ENCODE results near the gene ZNF784.

ZNF784 gene

GRCh38 chr19:55624109-55625003 is at the start of gene ZNF784:
TSS of gene ZNF784 (minus strand) at chr19:55624566. CDS start at chr19:55624561, 5 bp downstream.
- DNase-seq, result peak; percentile 92

GRCh38 chr19:55673889-55674288 is 49.5 kb upstream of the ZNF784 start:
- no peak for DNase-seq

- no peak for DNase-seq
Observed at GRCh38 chr19:55673465-55673864, 49.1 kb upstream of the ZNF784 start.

GRCh38 chr19:55672418-55672817 is 48.1 kb upstream of the ZNF784 start:
- DNase-seq, result no peak

- DNase-seq, result no peak
Observed at GRCh38 chr19:55671054-55671378, 46.6 kb upstream of the ZNF784 start.

GRCh38 chr19:55670280-55671053 is 46.1 kb upstream of the ZNF784 start:
- no peak for DNase-seq

GRCh38 chr19:55669418-55670279 is 45.3 kb upstream of the ZNF784 start:
- DNase-seq, result no peak

GRCh38 chr19:55668603-55669348 is 44.4 kb upstream of the ZNF784 start:
- DNase-seq, result no peak

GRCh38 chr19:55667958-55668357 is 43.6 kb upstream of the ZNF784 start:
- DNase-seq, result no peak

- no peak for DNase-seq
Observed at GRCh38 chr19:55667511-55667910, 43.1 kb upstream of the ZNF784 start.

- DNase-seq, result no peak
Observed at GRCh38 chr19:55667006-55667381, 42.6 kb upstream of the ZNF784 start.

- no peak for DNase-seq
Observed at GRCh38 chr19:55666343-55667005, 42.1 kb upstream of the ZNF784 start.

GRCh38 chr19:55663846-55664536 is 39.6 kb upstream of the ZNF784 start:
- DNase-seq, result no peak

GRCh38 chr19:55661826-55662225 is 37.5 kb upstream of the ZNF784 start:
- no peak for DNase-seq

GRCh38 chr19:55660991-55661390 is 36.6 kb upstream of the ZNF784 start:
- DNase-seq, result no peak

GRCh38 chr19:55660404-55660803 is 36.0 kb upstream of the ZNF784 start:
- DNase-seq, result no peak

GRCh38 chr19:55659822-55660221 is 35.5 kb upstream of the ZNF784 start:
- DNase-seq, result no peak

GRCh38 chr19:55658846-55659459 is 34.6 kb upstream of the ZNF784 start:
- DNase-seq, result no peak

- DNase-seq, result peak; percentile 26
Observed at GRCh38 chr19:55656988-55657747, 32.8 kb upstream of the ZNF784 start.

- DNase-seq, result no peak
Observed at GRCh38 chr19:55656552-55656951, 32.2 kb upstream of the ZNF784 start.

All from CD4-positive, alpha-beta T cell treated with Interleukin-10 for 1 hour (primary cell).